Fibroblast of pulmonary artery (primary cell): ENCODE measurements around the gene VWCE.

Experiments used
- DNase-seq: peaks from one replicate; pipeline ENCODE4 v3.0.0-alpha.2; 2010; ENCODE audit warnings: low read depth
- H3K4me3 ChIP-seq: replicated peaks from 2 replicates; pipeline ENCODE4 v1.5.1; 2011; ENCODE audit warnings: low read depth, mild to moderate bottlenecking, control low read depth, low read length, moderate library complexity
- CTCF ChIP-seq: IDR thresholded peaks from 2 replicates; pipeline ENCODE4 v1.5.1; 2011; ENCODE audit warnings: mild to moderate bottlenecking, control low read depth, low read length, inconsistent platforms; ENCODE audit errors: missing control alignments

The VWCE gene

GRCh38 chr11:61333550-61334433 is 38.7 kb upstream of the VWCE start:
- DNase-seq = no peak
- peak overlapping the region; percentile 92 for H3K4me3 ChIP-seq
- no peak for TF ChIP-seq CTCF

GRCh38 chr11:61332797-61333549 is 37.9 kb upstream of the VWCE start, which contains the start of the genes DDB1 and TKFC:
TSS of gene DDB1 (minus strand) at chr11:61333105. CDS start at chr11:61332968, 137 bp downstream.
TSS of gene TKFC (plus strand) at chr11:61333228. CDS start at chr11:61334729, 1,501 bp downstream.
- peak; percentile 90 for DNase-seq
- TF ChIP-seq CTCF = no peak

GRCh38 chr11:61332281-61332796 is 37.2 kb upstream of the VWCE start:
- H3K4me3 ChIP-seq = peak overlapping the region; percentile 92
- DNase-seq = peak; percentile 24
- no peak for TF ChIP-seq CTCF

More at GRCh38 chr11:61332797-61333549, 37.9 kb upstream of the VWCE start, which contains the start of the genes DDB1 and TKFC:
- peak within 1 kb of the TSS; percentile 92 for H3K4me3 ChIP-seq

- H3K4me3 ChIP-seq = peak overlapping the region; percentile 92
- TF ChIP-seq CTCF = no peak
- DNase-seq = no peak
These were observed 36.5 kb upstream of the VWCE start for GRCh38 chr11:61331651-61332050.

- TF ChIP-seq CTCF = no peak
- no peak for DNase-seq
- no peak overlapping the region for H3K4me3 ChIP-seq
These were observed 34.8 kb upstream of the VWCE start for GRCh38 chr11:61329871-61330270.

- TF ChIP-seq CTCF = no peak
- no peak for DNase-seq
These were observed 33.2 kb upstream of the VWCE start for GRCh38 chr11:61328351-61328750.

More at GRCh38 chr11:61328351-61328750, 33.2 kb upstream of the VWCE start:
- H3K4me3 ChIP-seq = no peak overlapping the region
